ENCODE measurements around the gene SUPT7L. TPM values are rescaled to one million over a fixed set of nuclear protein-coding genes. Genes with fewer than 3 reads are reported as not detected.

The SUPT7L gene
- total RNA-seq, 6 experiments from 2014 or later = 11.4 to 15.3 (median 13.9) TPM

DNA sequence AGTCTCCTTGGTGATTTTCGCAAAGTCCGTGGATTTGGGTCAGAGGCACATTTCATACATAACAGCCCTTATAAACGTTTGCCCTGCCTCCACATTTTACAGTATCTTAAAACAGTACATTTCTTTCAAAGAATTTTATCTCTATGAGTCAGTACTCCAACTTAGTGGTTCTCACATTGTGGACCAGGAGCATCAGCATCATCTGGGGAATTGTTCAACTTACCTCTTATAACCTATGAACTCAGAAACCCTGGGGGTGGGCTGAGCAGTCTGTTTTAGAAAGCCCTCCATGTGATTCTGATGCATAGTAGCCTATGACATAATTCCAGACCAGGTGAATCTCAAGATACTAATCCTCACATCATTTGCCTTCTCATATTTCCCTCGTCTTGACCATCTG lies 12.4 kb downstream of the SUPT7L start:
- no peaks in the 10 kb centered on the region for H3K9me3 ChIP-seq
- H3K4me1 ChIP-seq = no peaks in the 10 kb centered on the region
- no peak for TF ChIP-seq POLR2A (IDR thresholded peaks at IDR 0.05)
- TF ChIP-seq, protein P1, sequence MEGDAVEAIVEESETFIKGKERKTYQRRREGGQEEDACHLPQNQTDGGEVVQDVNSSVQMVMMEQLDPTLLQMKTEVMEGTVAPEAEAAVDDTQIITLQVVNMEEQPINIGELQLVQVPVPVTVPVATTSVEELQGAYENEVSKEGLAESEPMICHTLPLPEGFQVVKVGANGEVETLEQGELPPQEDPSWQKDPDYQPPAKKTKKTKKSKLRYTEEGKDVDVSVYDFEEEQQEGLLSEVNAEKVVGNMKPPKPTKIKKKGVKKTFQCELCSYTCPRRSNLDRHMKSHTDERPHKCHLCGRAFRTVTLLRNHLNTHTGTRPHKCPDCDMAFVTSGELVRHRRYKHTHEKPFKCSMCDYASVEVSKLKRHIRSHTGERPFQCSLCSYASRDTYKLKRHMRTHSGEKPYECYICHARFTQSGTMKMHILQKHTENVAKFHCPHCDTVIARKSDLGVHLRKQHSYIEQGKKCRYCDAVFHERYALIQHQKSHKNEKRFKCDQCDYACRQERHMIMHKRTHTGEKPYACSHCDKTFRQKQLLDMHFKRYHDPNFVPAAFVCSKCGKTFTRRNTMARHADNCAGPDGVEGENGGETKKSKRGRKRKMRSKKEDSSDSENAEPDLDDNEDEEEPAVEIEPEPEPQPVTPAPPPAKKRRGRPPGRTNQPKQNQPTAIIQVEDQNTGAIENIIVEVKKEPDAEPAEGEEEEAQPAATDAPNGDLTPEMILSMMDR (IDR thresholded peaks at IDR 0.05) = no peak
- H3K27me3 ChIP-seq = no peaks in the 10 kb centered on the region
- H3K36me3 ChIP-seq = peaks cover 0 to 78% (median 36%) of the 10 kb centered on the region in 4 donors
- intact Hi-C loops (cut with DNase I) = no loop called here
- no peak for DNase-seq
- H3K27ac ChIP-seq = no peak overlapping the region
- no peak for ATAC-seq
- WGBS (ENCODE audit: insufficient coverage, low coverage, low lambda C conversion rate, missing lambda C conversion rate) = 70% methylated on average over 4 of the region's 4 CpGs
- no peak overlapping the region for H3K4me3 ChIP-seq

DNA sequence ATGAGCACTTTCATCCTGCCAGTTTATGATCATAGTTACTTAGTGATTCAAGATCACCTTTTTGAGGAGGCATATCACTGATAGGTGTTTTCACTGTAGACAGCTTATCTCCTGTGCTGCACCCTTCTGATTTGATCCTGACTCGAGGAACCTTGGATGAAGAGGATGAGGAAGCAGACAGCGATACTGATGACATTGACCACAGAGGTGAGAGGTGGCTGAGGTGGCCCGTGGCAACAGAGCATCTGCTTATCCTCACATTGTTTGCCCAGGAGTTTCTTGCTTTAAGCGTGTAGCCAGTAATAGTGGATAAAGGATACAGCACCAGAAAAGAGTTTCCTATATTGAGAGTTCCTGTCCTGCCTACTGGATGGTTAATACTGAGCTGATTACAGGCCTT lies 15.7 kb downstream of the SUPT7L start:
- 80% methylated on average over 1 of the region's 4 CpGs for WGBS (ENCODE audit: insufficient coverage, low coverage, low lambda C conversion rate, missing lambda C conversion rate)
- DNase-seq = no peak
- H3K27me3 ChIP-seq = no peaks in the 10 kb centered on the region
- H3K36me3 ChIP-seq = peaks cover 0 to 71% (median 26%) of the 10 kb centered on the region in 4 donors
- H3K27ac ChIP-seq = no peak overlapping the region
- no peaks in the 10 kb centered on the region for H3K9me3 ChIP-seq
- TF ChIP-seq, protein P1 (IDR thresholded peaks at IDR 0.05) = no peak
- TF ChIP-seq POLR2A (IDR thresholded peaks at IDR 0.05) = no peak
- intact Hi-C loops (cut with DNase I) = no loop called here
- no peaks in the 10 kb centered on the region for H3K4me1 ChIP-seq
- no peak overlapping the region for H3K4me3 ChIP-seq
- no peak for ATAC-seq

DNA sequence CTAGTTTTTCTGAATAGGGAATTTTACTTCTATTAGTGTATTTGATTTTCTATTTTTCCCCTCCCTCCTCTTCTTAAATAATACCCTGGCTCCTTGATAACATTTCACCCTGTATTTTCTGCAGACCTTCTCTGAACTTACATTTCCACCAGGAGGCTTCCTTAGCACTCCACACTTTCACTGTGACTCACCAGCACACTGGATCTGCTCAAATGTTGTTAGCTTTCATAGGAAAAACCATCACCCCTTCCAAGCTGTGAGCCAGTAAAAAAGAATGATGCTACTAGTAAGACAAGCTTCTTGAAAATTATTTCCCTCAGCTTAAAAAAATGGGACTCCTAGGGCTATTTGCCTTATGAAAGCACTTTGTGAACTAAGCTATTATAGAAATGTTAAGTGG lies 16.1 kb downstream of the SUPT7L start:
- Histone ChIP-seq H3K27ac (no peak overlapping the region), H3K36me3 (peaks cover 0 to 69% (median 26%) of the 10 kb centered on the region in 4 donors), H3K27me3 (no peaks in the 10 kb centered on the region), H3K9me3 (no peaks in the 10 kb centered on the region), H3K4me3 (no peak overlapping the region), H3K4me1 (no peaks in the 10 kb centered on the region)
- TF ChIP-seq, protein P1 (IDR thresholded peaks at IDR 0.05) = no peak
- TF ChIP-seq POLR2A (IDR thresholded peaks at IDR 0.05) = no peak
- intact Hi-C loops (cut with DNase I) = no loop called here
- ATAC-seq (no peak), DNase-seq (no peak)

DNA sequence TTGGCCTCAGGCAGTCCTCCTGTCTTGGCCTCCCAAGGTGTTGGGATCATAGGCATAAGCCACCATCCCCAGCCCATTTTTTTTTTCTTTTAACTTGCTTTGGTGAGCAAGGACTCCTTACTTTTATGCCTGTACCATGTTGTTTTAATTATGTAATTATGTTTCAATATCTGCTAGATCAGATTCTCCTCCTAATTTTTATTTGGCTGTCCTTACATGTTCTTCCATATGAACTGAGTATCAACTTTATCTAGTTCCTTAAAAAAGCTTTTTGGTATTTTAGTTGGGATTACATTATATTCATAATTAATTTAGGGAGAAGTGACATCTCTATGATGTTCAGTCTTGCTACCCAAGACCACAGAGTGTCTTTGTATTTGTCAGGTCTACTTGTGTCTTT lies 18.2 kb downstream of the SUPT7L start:
- H3K36me3 ChIP-seq = peaks cover 0 to 66% (median 20%) of the 10 kb centered on the region in 4 donors
- intact Hi-C loops (cut with DNase I) = no loop called here
- H3K4me1 ChIP-seq = no peaks in the 10 kb centered on the region
- H3K4me3 ChIP-seq = no peak overlapping the region
- TF ChIP-seq, protein P1 (IDR thresholded peaks at IDR 0.05) = no peak
- TF ChIP-seq POLR2A (IDR thresholded peaks at IDR 0.05) = no peak
- H3K27ac ChIP-seq = no peak overlapping the region
- H3K27me3 ChIP-seq = no peaks in the 10 kb centered on the region
- H3K9me3 ChIP-seq = no peaks in the 10 kb centered on the region
- ATAC-seq = no peak
- DNase-seq = no peak

DNA sequence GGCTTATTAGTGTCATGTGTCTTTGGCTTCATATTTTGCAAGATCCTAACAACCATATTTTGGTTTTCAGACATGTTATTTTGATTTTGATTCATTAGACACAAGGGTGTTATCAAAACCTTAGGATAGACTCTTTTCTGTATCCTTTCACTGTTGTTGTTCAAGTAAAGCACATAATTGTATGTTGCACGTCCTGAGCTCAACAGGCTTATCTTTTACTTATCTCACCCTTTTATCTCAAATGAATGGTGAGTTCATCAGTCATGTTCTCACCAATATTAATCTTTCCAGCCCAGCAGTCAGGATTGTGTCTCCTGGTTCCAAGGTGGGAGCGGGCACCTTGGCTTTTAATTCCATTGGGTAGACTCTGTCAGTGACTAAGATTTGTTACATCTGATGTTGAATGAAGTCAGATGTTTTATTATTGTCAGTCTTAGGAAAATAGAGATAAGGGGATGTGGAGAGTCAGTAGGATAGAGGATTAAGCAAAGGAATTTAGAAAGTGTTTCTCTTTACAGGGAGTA lies 22.6 kb downstream of the SUPT7L start:
- Histone ChIP-seq H3K27me3 (no peaks in the 10 kb centered on the region), H3K4me3 (no peak overlapping the region), H3K27ac (no peak overlapping the region), H3K36me3 (peaks cover 0 to 79% (median 20%) of the 10 kb centered on the region in 4 donors), H3K4me1 (no peaks in the 10 kb centered on the region), H3K9me3 (no peaks in the 10 kb centered on the region)
- intact Hi-C loops (cut with DNase I) = no loop called here
- 89% methylated on average over 2 of the region's 2 CpGs for WGBS (ENCODE audit: insufficient coverage, low coverage, low lambda C conversion rate, missing lambda C conversion rate)
- no peak for DNase-seq
- TF ChIP-seq, protein P1 (IDR thresholded peaks at IDR 0.05) = no peak
- TF ChIP-seq POLR2A (IDR thresholded peaks at IDR 0.05) = no peak
- no peak for ATAC-seq

Measured in right lobe of liver (tissue), 6 donors.